VCaP (cell line): Measurements from ENCODE around the gene AKAP11.
A peak's percentile ranks its signal among the peaks of the same experiment; 100 is the strongest.

ENCODE experiments used
- H3K27ac ChIP-seq: fragments of 450-650 bp; 2 replicates; pipeline ENCODE4 v1.5.1; 2017
- TF ChIP-seq, protein P1 (sequence below): fragments of 450-650 bp; conservative IDR thresholded peaks from 2 replicates; pipeline ENCODE4 v1.5.1; 2017; ENCODE audit warnings: mild to moderate bottlenecking, moderate library complexity

AKAP11 gene

GRCh38 chr13:42333613-42334328, 61.8 kb downstream of the AKAP11 start:
- TF ChIP-seq, protein P1, sequence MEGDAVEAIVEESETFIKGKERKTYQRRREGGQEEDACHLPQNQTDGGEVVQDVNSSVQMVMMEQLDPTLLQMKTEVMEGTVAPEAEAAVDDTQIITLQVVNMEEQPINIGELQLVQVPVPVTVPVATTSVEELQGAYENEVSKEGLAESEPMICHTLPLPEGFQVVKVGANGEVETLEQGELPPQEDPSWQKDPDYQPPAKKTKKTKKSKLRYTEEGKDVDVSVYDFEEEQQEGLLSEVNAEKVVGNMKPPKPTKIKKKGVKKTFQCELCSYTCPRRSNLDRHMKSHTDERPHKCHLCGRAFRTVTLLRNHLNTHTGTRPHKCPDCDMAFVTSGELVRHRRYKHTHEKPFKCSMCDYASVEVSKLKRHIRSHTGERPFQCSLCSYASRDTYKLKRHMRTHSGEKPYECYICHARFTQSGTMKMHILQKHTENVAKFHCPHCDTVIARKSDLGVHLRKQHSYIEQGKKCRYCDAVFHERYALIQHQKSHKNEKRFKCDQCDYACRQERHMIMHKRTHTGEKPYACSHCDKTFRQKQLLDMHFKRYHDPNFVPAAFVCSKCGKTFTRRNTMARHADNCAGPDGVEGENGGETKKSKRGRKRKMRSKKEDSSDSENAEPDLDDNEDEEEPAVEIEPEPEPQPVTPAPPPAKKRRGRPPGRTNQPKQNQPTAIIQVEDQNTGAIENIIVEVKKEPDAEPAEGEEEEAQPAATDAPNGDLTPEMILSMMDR = peak; percentile 74
- H3K27ac ChIP-seq = no peak overlapping the region

GRCh38 chr13:42334329-42334706, 62.4 kb downstream of the AKAP11 start:
- TF ChIP-seq, protein P1 = peak; percentile 26; the same call in 1 of the 2 replicates
- no peak overlapping the region for H3K27ac ChIP-seq

GRCh38 chr13:42337808-42338600, 66.1 kb downstream of the AKAP11 start:
- H3K27ac ChIP-seq = no peak overlapping the region
- TF ChIP-seq, protein P1 = no peak

- TF ChIP-seq, protein P1 = no peak
- no peak overlapping the region for H3K27ac ChIP-seq
These were observed 73.4 kb downstream of the AKAP11 start for GRCh38 chr13:42345367-42345766.

GRCh38 chr13:42348576-42348975, 76.6 kb downstream of the AKAP11 start:
- TF ChIP-seq, protein P1 = no peak
- no peak overlapping the region for H3K27ac ChIP-seq

GRCh38 chr13:42350141-42350540, 78.2 kb downstream of the AKAP11 start:
- TF ChIP-seq, protein P1 = no peak
- no peak overlapping the region for H3K27ac ChIP-seq

- TF ChIP-seq, protein P1 = no peak
- no peak overlapping the region for H3K27ac ChIP-seq
These were observed 82.5 kb downstream of the AKAP11 start for GRCh38 chr13:42354241-42355091.
